Upper lobe of left lung (tissue), 4 donors: ENCODE data around the gene TFCP2.

Experiments used
- CTCF ChIP-seq, 6 experiments: fragments of 450-650 bp in 4 of 6; fragments of 200-600 bp in 2 of 6; sonication (generic) in 2 of 6; IDR thresholded peaks; one replicate each; pipeline ENCODE4 v1.5.1; 2016 to 2019; ENCODE audit warnings: antibody characterized with exemption in 6 of 6
- EP300 ChIP-seq, 4 donors: sonication (generic); formaldehyde crosslinking; IDR thresholded peaks; one replicate each; pipeline ENCODE4 v1.5.1; 2017; ENCODE audit warnings: antibody characterized with exemption in 4 of 4, control low read depth in 2 of 4
- POLR2A ChIP-seq, 4 donors: fragments of 450-650 bp; IDR thresholded peaks; one replicate each; pipeline ENCODE4 v1.5.1; 2016 to 2017; ENCODE audit warnings: antibody characterized with exemption in 4 of 4, mild to moderate bottlenecking in 2 of 4
- POLR2AphosphoS5 ChIP-seq, 2 donors: sonication (generic); formaldehyde crosslinking; IDR thresholded peaks; one replicate each; pipeline ENCODE4 v1.5.1; 2017; ENCODE audit warnings: antibody characterized with exemption in 2 of 2

GRCh38 chr12:51185171-51185717 is 12.3 kb upstream of the TFCP2 start:
- TF ChIP-seq POLR2A (IDR thresholded peaks at IDR 0.05) (no peak), CTCF (IDR thresholded peaks at IDR 0.05) (no peak), EP300 (IDR thresholded peaks at IDR 0.05) (no peak), POLR2AphosphoS5 (IDR thresholded peaks at IDR 0.05) (no peak)
